K562 (cell line): Measurements from ENCODE around the gene DAGLB. TPM values are rescaled to one million over a fixed set of nuclear protein-coding genes. Genes with fewer than 3 reads are reported as not detected.

Experiments used
- AFF4 ChIP-seq: sonication (generic); formaldehyde crosslinking; IDR thresholded peaks from 2 replicates; pipeline ENCODE4 v1.8.0; 2023; ENCODE audit warnings: mild to moderate bottlenecking, missing genetic modification reagents
- CBX5 ChIP-seq: IDR thresholded peaks from 2 replicates; pipeline ENCODE4 v1.6.1; 2014; ENCODE audit warnings: low read depth, borderline replicate concordance
- CREBBP ChIP-seq: IDR thresholded peaks from one replicate; pipeline ENCODE4 v1.6.1; 2012; ENCODE audit warnings: low read depth, mild to moderate bottlenecking, control low read depth, inconsistent platforms, low read length
- FOXK2 ChIP-seq, 2 experiments: fragments of 450-650 bp; IDR thresholded peaks in 1 of 2; conservative IDR thresholded peaks in 1 of 2; 2 replicates each; pipeline ENCODE4 v1.6.1; 2016; ENCODE audit warnings: low read depth in 2 of 2, mild to moderate bottlenecking in 1 of 2
- IRF1 ChIP-seq: sonication (generic); formaldehyde crosslinking; IDR thresholded peaks from 2 replicates; pipeline ENCODE4 v1.8.0; 2022; ENCODE audit warnings: missing genetic modification reagents, mild to moderate bottlenecking, borderline replicate concordance
- MCM5 ChIP-seq: fragments of 450-650 bp; IDR thresholded peaks from 2 replicates; pipeline ENCODE4 v1.6.1; 2016; ENCODE audit warnings: low read depth
- PHTF2 ChIP-seq: fragments of 250-450 bp; sonication (Bioruptor Pico); IDR thresholded peaks from 2 replicates; pipeline ENCODE4 v1.5.0; 2021; ENCODE audit warnings: mild to moderate bottlenecking
- POLR2AphosphoS2 ChIP-seq: IDR thresholded peaks from 2 replicates; pipeline ENCODE4 v1.6.1; 2012; ENCODE audit warnings: low read length, improper control_type of control experiment
- RNF219 ChIP-seq: fragments of 250-450 bp; sonication (Bioruptor Pico); IDR thresholded peaks from 2 replicates; pipeline ENCODE4 v1.5.0; 2022; ENCODE audit warnings: mild to moderate bottlenecking
- UBTF ChIP-seq, 2 experiments: IDR thresholded peaks; 2 replicates each; pipeline ENCODE4 v1.6.1; 2012; ENCODE audit warnings: improper control_type of control experiment in 2 of 2, low read depth in 2 of 2, low read length in 2 of 2, borderline replicate concordance in 1 of 2
- ZBTB33 ChIP-seq: sonication (generic); formaldehyde crosslinking; IDR thresholded peaks from 2 replicates; pipeline ENCODE4 v1.8.1; 2023; ENCODE audit warnings: mild to moderate bottlenecking, missing genetic modification reagents
- ZNF140 ChIP-seq: fragments of 250-450 bp; sonication (Bioruptor Pico); IDR thresholded peaks from 2 replicates; pipeline ENCODE4 v1.8.0; 2021; ENCODE audit warnings: moderate library complexity, mild to moderate bottlenecking, inconsistent platforms
- ZNF444 ChIP-seq: fragments of 250-450 bp; sonication (Bioruptor Pico); IDR thresholded peaks from 2 replicates; pipeline ENCODE4 v1.4.0; 2020; ENCODE audit warnings: mild to moderate bottlenecking, moderate library complexity
- ZNF740 ChIP-seq, 3 experiments: fragments of 200-800 bp in 1 of 3; sonication (Bioruptor generic) in 1 of 3; sonication (generic) in 1 of 3; formaldehyde crosslinking in 1 of 3; IDR thresholded peaks; 2 replicates each; pipeline versions ENCODE4 v1.6.1 to v1.8.0; 2016 to 2022; ENCODE audit warnings: mild to moderate bottlenecking in 2 of 3, missing compliant biosample characterization in 2 of 3, missing genetic modification characterization in 2 of 3, missing genetic modification reagents in 1 of 3
- polyA plus RNA-seq, 8 experiments: library from polyadenylated mRNA; depleted of rRNA in 4 of 8; stranded (reverse) in 5 of 8; unstranded in 3 of 8; fragments of >200 nt; fragmentation: Nextera tagmentation in 2 of 8; fragmentation: Illumina TruSeq in 1 of 8; extraction: Ambion mirVana in 2 of 8; extraction: Trizol in 1 of 8; gene quantifications; 2 replicates each; pipeline versions ENCODE4 v1.2.1 to v1.2.3, GENCODE V29; 2011 to 2014; ENCODE audit warnings: inconsistent platforms in 1 of 8, missing spikeins in 1 of 8
- total RNA-seq, 7 experiments: library from RNA; depleted of rRNA in 6 of 7; stranded (reverse); fragments of >200 nt in 6 of 7; fragmentation: Illumina TruSeq in 2 of 7; extraction: Trizol in 2 of 7; gene quantifications; 2 replicates each; pipeline versions ENCODE4 v1.2.1 to v1.2.3, GENCODE V29; 2011 to 2021; ENCODE audit warnings: low replicate concordance in 1 of 7

The DAGLB gene
- total and polyA plus RNA-seq, 9 of the 15 experiments (the other 6 are each of a cell fraction or from before 2014, with no cell fraction given) = 0.92 to 16.4 (median 9.3) TPM

GRCh38 chr7:6451224-6451705 is 3.5 kb upstream of the DAGLB start (continued):
- no peak for TF ChIP-seq ZBTB33 (CRISPR knock-in tag)
- no peak for TF ChIP-seq ZNF444 (CRISPR knock-in tag)
- no peak for TF ChIP-seq ZNF140 (CRISPR knock-in tag)
- TF ChIP-seq IRF1 = no peak
- TF ChIP-seq RNF219 (CRISPR knock-in tag) = no peak
- TF ChIP-seq UBTF (IDR thresholded peaks at IDR 0.05; ENCODE audit: borderline replicate concordance in 1 of 2, low read depth in 2 of 2, low read length in 2 of 2) = no peak
- TF ChIP-seq PHTF2 = no peak
- no peak for TF ChIP-seq AFF4
- TF ChIP-seq FOXK2 (conservative IDR thresholded peaks at IDR 0.05 in 1 of 2, IDR thresholded peaks at IDR 0.05 in 1 of 2; ENCODE audit: low read depth in 2 of 2) = no peak
- TF ChIP-seq MCM5 = no peak
- TF ChIP-seq ZNF740 (CRISPR knock-in tag; IDR thresholded peaks at IDR 0.05) = no peak
- TF ChIP-seq ZNF740 (tag; IDR thresholded peaks at IDR 0.05) = no peak
- no peak for TF ChIP-seq CREBBP
- no peak for TF ChIP-seq POLR2AphosphoS2
- no peak for TF ChIP-seq CBX5
